Ascending aorta (tissue), 2 donors: ENCODE results near the gene CHD6. TPM values are rescaled to one million over a fixed set of nuclear protein-coding genes. Genes with fewer than 3 reads are reported as not detected.

Experiments
- DNase-seq, 2 donors: peaks; one replicate each; pipeline ENCODE4 v3.0.0-alpha.2; 2019; ENCODE audit warnings: low spot score in 2 of 2
- H3K27ac ChIP-seq, 2 donors: fragments of 200-600 bp; sonication (generic); one replicate each; pipeline ENCODE4 v1.5.1; 2016 to 2017; ENCODE audit warnings: mild to moderate bottlenecking in 1 of 2
- H3K27me3 ChIP-seq: fragments of 200-600 bp; sonication (generic); one replicate; pipeline ENCODE4 v1.5.1; 2017
- H3K36me3 ChIP-seq, 2 donors: fragments of 200-600 bp; sonication (generic); one replicate each; pipeline ENCODE4 v1.5.1; 2016
- H3K4me1 ChIP-seq, 2 donors: fragments of 200-600 bp; sonication (generic); one replicate each; pipeline ENCODE4 v1.5.1; 2016 to 2017; ENCODE audit warnings: mild to moderate bottlenecking in 1 of 2
- H3K4me3 ChIP-seq, 2 donors: fragments of 200-600 bp; sonication (generic); one replicate each; pipeline ENCODE4 v1.5.1; 2016 to 2017; ENCODE audit warnings: mild to moderate bottlenecking in 1 of 2
- H3K9me3 ChIP-seq, 2 donors: fragments of 200-600 bp; sonication (generic); one replicate each; pipeline ENCODE4 v1.5.1; 2016
- intact Hi-C: fragments of 100-400 bp; cut with DNase I; formaldehyde crosslinking; loops from one replicate; pipeline ENCODE4 v1.15.1; 2023
- total RNA-seq: library from RNA; depleted of rRNA; stranded (reverse); fragments of >200 nt; gene quantifications from one replicate; pipeline ENCODE4 v1.1.0, GENCODE V29; 2016
- TF ChIP-seq, protein P1 (sequence below), 3 experiments: fragments of 200-600 bp in 2 of 3; fragments of 450-650 bp in 1 of 3; sonication (generic) in 2 of 3; IDR thresholded peaks; one replicate each; pipeline ENCODE4 v1.5.1; 2016 to 2019; ENCODE audit warnings: antibody characterized with exemption in 3 of 3, mild to moderate bottlenecking in 1 of 3, moderate library complexity in 1 of 3

The CHD6 gene
- total RNA-seq, 1 donor from 2014 or later: 42.9 TPM

DNA sequence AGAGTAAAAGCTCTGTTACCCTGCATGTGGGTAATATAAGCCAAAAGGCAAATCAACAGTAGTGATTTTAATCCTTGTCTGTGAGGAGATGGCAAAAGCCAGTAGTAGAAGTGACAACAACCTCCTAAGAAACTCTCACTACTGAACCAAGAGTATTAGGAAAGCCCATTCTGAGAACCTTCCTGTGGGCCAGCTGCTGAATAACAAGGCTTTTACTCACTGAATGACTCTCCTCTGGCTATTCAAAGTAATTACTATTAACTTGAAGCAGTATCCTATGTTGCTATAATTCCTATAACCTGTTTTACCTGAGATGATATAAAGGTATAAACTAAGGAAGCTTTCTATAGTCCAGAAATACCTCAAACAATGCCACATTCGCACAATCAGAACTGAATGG, 55.1 kb downstream of the CHD6 start:
- peaks cover 0 to 3% of the 10 kb centered on the region in 2 donors for H3K36me3 ChIP-seq
- TF ChIP-seq, protein P1, sequence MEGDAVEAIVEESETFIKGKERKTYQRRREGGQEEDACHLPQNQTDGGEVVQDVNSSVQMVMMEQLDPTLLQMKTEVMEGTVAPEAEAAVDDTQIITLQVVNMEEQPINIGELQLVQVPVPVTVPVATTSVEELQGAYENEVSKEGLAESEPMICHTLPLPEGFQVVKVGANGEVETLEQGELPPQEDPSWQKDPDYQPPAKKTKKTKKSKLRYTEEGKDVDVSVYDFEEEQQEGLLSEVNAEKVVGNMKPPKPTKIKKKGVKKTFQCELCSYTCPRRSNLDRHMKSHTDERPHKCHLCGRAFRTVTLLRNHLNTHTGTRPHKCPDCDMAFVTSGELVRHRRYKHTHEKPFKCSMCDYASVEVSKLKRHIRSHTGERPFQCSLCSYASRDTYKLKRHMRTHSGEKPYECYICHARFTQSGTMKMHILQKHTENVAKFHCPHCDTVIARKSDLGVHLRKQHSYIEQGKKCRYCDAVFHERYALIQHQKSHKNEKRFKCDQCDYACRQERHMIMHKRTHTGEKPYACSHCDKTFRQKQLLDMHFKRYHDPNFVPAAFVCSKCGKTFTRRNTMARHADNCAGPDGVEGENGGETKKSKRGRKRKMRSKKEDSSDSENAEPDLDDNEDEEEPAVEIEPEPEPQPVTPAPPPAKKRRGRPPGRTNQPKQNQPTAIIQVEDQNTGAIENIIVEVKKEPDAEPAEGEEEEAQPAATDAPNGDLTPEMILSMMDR (IDR thresholded peaks at IDR 0.05): no peak
- no peak overlapping the region for H3K27ac ChIP-seq
- intact Hi-C loops: no loop called here
- H3K4me3 ChIP-seq: no peak overlapping the region
- no peaks in the 10 kb centered on the region for H3K9me3 ChIP-seq
- DNase-seq: no peak
- no peaks in the 10 kb centered on the region for H3K27me3 ChIP-seq
- H3K4me1 ChIP-seq: no peaks in the 10 kb centered on the region

DNA sequence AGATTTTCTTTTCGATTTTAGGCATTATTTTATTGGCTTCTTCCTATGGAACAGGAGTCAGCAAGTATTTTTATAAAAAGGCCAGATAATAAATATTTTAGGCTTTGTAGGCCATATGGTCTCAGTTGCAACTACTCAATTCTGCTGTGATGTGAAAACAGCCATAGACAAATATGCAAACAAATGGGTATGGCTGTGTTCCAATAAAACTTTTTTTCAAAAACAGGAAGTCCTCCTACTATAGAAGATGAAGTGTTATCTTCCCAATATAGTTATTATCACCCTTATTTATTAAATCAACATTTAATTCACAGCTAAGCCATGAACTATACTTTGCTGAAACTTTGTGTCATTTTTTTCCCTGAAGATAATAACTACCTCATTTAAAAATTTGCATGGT, 57.2 kb downstream of the CHD6 start:
- no peak for DNase-seq
- intact Hi-C loops: no loop called here
- peaks cover 0 to 3% of the 10 kb centered on the region in 2 donors for H3K4me1 ChIP-seq
- no peak overlapping the region for H3K27ac ChIP-seq
- TF ChIP-seq, protein P1 (IDR thresholded peaks at IDR 0.05): no peak
- H3K9me3 ChIP-seq: no peaks in the 10 kb centered on the region
- no peak overlapping the region for H3K4me3 ChIP-seq
- no peaks in the 10 kb centered on the region for H3K36me3 ChIP-seq
- H3K27me3 ChIP-seq: no peaks in the 10 kb centered on the region

DNA sequence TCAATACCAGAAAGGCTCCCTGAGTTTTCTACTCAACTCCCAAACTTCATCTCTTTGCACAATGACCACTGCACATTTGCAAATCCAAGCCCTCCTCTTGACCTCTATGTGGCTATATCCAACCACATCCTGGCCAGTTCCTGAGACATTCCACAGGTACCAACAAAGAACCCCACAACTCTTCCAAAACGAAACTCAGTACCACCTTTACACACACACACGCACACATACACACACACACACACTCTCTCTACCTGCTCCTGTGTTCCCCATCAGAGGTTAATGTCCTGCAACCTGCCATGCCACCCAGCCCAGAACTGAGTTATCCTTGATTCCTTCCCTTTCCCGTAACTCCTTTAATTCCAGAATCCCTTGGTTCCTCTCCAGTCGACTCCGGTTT, 58.5 kb downstream of the CHD6 start:
- no peak for DNase-seq
- H3K4me3 ChIP-seq: no peak overlapping the region
- no peaks in the 10 kb centered on the region for H3K36me3 ChIP-seq
- no peaks in the 10 kb centered on the region for H3K27me3 ChIP-seq
- no peak overlapping the region for H3K27ac ChIP-seq
- H3K4me1 ChIP-seq: peaks cover 0 to 3% of the 10 kb centered on the region in 2 donors
- intact Hi-C loops: no loop called here
- H3K9me3 ChIP-seq: no peaks in the 10 kb centered on the region
- TF ChIP-seq, protein P1 (IDR thresholded peaks at IDR 0.05): no peak

DNA sequence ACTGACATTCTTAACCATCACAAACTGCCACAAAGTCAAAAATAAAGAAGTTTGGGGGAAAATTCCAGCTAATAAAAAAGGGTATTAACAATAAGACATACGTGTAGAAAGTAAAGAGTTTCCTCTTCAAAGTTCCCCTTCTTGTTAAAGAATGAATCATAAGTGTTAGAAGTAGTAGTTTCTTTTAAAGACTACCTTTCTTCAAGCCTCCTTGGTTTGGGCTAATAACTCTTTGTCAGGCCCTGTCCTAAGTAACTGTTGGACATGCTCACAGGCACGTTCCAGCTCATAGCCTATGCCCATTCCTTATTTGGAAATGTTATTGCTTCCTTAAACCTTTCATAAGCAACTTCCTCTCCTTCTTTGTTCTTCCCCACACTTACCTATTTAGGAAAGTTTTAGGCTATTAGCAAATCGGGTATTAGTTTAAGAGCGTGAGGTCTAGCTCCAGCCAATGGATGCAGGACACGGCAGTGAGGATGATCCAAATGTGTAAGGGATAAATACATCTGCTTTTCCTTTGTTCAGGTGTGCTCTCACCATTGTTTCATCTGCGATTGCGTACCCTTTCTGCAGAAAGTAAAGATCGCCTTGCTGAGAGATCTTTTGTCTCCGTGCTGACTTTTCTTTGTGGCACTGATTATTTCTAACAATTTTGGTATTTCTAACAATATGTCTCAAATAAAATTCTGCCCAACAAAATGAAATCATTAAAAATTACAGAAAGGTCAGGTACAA, 64.9 kb downstream of the CHD6 start:
- H3K4me1 ChIP-seq: peaks cover 0 to 3% of the 10 kb centered on the region in 2 donors
- intact Hi-C loops: no loop called here
- TF ChIP-seq, protein P1 (IDR thresholded peaks at IDR 0.05): no peak

DNA sequence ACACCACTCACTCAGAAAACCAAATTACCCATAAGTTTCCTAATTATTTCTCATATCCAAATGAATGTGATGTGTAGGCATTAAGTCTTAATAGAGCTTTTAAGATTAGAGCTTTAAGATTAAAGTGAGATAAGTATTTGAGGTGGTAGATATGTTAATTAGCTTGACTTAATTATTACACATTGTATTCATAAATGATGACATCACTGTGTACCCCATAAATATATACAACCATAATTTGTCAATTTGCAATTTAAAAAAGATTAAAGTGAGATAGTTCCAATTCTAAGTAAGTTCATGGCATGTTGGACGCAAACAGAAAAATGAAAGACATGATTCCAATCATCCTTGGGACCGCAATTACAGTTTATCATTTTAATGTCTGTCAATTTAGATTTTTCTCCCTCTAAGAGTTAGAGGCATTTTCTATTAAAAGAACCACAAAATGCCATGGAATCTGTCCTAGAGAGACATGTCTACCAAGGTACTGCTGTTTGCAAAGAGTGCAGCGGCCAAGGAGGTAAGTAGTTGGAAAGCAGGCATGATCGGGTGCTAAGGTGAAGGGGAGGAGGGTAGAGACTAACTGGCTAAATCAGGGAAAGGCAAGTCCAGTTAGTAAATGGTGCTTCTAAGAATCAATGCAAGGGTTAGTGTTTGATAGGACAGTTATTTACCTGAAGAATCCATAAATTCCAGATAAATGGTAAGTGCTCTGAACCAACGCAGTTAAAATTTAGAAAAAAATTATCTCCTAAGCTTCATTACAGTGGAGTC, 65.7 kb downstream of the CHD6 start:
- no peaks in the 10 kb centered on the region for H3K9me3 ChIP-seq
- intact Hi-C loops: no loop called here
- H3K27ac ChIP-seq: no peak overlapping the region
- H3K36me3 ChIP-seq: peaks cover 0 to 4% of the 10 kb centered on the region in 2 donors
- TF ChIP-seq, protein P1 (IDR thresholded peaks at IDR 0.05): no peak
- DNase-seq: no peak
- no peak overlapping the region for H3K4me3 ChIP-seq
- peaks cover 0 to 3% of the 10 kb centered on the region in 2 donors for H3K4me1 ChIP-seq
- H3K27me3 ChIP-seq: no peaks in the 10 kb centered on the region

More for the DNA sequence above, 64.9 kb downstream of the CHD6 start:
- Histone ChIP-seq H3K27me3 (no peaks in the 10 kb centered on the region), H3K36me3 (peaks cover 0 to 4% of the 10 kb centered on the region in 2 donors), H3K9me3 (no peaks in the 10 kb centered on the region), H3K27ac (no peak overlapping the region), H3K4me3 (no peak overlapping the region)
- DNase-seq: no peak
